Left cardiac atrium (tissue), 4 donors: ENCODE measurements around the gene QTRT2. TPM values are rescaled to one million over a fixed set of nuclear protein-coding genes. Genes with fewer than 3 reads are reported as not detected.
A peak's percentile ranks its signal among the peaks of the same experiment; 100 is the strongest.

ENCODE experiments used
- ATAC-seq, 2 donors: fragments of 200-7000 bp; cut with Tn5 transposase; one replicate each; pipeline ENCODE4 v1.9.1; 2020; ENCODE audit warnings: mild to moderate bottlenecking in 2 of 2, moderate library complexity in 2 of 2
- DNase-seq: peaks from one replicate; pipeline ENCODE4 v3.0.0-alpha.2; 2020
- intact Hi-C, 2 donors: fragments of 100-400 bp; cut with DNase I; formaldehyde crosslinking; loops; one replicate each; pipeline versions ENCODE4 v1.14.1 to v1.15.1; 2022 to 2023
- long read RNA-seq: library from polyadenylated mRNA; unstranded; transcript quantifications from one replicate; pipeline ENCODE4 v2.0.0, GENCODE V29; 2021
- total RNA-seq, 2 donors: library from RNA; stranded (reverse); fragmentation: NEBNext Ultra II Directional; extraction: Animal tissue kit (Norgen Biotek cat#: 25700); gene quantifications; one replicate each; pipeline ENCODE4 v1.2.1, GENCODE V29; 2021
- donor health status: DM: no; HTN: yes; CAD: no.
- donor health status: DM: no; HTN: yes; CAD: no; lungs with severe emphysema.
- donor health status: DM: yes; HTN: yes; CAD: no.
- donor health status: Dilated cardiomyopathy.

Gene QTRT2
- 10 to 100 TPM in 1 of 2 donors, 1 to 10 TPM in 1; 7.7 to 11.4 TPM for total RNA-seq
- long read RNA-seq, full-length matches to known transcripts = 2 of 5 reads
- long read RNA-seq, partial matches to known transcripts = 3 of 5 reads
- long read RNA-seq, other reads (novel, unspliced or antisense) = 0 of 5 reads

DNA sequence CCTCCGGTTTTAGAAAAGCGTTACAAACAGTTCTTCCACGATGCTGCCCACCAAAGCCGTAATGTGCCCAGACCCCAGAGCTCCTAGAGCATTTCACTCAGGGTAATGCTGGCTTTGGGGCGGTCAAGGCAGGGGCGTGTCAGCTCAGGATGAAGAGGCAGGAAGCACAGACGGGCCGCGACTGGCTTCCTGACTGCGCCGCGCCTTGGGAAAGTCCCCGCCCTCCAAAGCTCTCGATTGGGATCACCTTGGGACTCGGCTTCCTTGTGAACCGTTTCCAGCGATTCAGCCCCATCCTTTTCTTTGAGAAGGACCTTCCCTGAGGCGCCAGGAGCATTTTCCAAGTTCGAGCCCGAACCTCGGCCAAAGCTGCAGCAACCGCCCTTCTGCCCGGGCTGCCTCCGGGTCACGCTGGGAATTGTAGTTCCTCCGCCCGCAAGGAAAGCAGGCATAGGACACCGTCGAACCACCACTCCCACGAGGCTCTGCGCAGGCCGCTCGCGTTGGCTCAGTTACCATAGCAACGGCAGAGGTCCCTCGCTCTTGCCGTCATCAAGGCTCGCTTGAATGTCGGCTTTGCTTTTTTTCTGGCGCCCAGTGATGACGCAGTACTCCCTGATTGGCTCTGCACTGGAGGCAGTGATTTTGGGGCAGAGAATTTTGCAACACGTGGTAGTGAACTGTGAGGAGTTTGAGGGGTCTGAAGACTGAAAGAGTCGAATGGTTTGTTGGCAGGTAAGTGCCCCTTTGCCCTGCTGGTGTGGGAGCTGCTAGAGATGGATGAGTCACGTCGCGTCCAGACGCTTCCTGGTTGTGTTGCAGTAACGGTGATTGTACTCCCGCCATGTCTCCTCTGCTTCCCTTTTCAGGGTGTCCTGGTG is at the start of gene QTRT2, which contains the start of gene CCDC191:
TSS of gene QTRT2 (plus strand) at position 608 of the 881 bp plus-strand sequence. CDS start 8,521 bp downstream, outside the sequence.
TSS of gene CCDC191 (minus strand) at position 397 of the 881 bp plus-strand sequence. CDS start at position 337, 60 bp downstream.
- intact Hi-C loops = loop anchor here in 1 of 2 donors (10.0 kb wide), 2 partner anchors 212 to 322 kb away; no protein-coding TSS in a partner anchor
- peak; percentile 99 for DNase-seq
- ATAC-seq = peak; percentile 99 to 100

DNA sequence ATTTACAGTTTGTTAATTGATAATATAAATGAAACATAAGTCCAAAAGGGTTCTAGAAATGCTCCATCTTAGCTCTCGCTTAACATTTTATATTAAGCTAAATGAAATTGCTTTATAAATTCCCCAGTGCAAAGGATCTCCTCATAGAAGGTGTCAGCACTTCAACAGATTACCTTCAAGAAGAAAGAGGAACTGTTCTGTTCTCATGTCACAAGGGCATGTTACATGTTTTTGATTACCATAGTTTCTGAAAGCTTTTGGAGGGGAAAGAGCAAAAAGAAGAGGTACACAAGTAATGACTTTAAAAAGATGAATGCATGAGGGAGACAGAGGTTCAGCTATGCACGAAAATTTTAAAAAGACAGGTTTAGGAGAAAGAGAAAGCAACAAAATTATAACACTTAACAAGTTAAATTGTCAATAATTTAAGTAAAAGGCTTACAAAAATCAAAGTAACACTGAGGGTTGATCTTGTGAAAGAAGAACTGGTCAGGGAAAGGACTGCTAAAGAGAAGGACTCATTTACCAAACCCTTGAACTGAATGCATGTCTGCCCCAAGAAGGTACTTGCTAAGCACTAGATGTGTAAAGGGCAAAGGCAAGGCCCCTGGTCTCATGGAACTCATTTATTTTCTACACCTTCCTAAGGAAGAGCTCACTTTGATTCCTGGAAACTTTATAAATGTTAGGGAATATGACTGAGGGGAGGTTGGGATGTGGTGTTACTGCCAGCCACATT is 45.3 kb upstream of the QTRT2 start:
- DNase-seq (no peak), ATAC-seq (no peak)
- intact Hi-C loops = no loop called here

DNA sequence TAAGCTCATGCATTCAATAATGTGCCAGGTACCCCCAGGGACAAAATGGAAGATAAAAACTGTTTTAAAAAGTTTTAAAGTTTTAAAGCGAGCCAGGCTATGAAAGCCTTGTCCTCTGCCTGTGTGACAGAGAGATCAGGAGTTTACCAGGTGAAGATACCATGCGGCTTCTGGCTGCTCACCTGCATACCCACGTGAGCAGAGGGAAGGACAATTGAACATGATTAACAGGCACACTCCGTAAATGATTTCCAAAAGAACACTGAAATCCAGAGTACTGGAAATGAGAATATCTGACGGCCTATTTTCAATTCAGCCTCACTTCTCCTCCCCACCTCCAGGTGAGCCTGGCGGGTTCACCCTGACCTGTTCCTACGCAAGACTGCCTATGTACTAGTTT is 42.3 kb upstream of the QTRT2 start:
- no peak for DNase-seq
- intact Hi-C loops = no loop called here
- ATAC-seq = no peak

DNA sequence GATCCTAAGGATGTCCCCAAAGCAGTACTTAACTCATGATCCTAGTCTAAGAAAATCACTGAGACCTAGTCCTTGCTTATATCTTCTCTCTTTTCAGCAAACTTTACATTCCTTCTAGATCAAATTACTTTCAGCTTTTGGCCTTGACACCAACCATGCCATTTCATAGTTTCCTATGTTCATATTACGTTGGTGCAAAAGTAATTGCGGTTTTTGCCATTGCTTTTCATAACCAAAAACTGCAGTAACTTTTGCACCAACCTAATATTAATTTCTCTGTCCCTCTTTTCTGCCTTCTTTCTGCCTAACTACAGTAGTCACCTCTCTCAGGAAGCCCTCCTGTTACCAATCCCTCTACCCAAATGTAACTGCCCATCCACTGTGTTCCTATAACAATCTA is 37.1 kb upstream of the QTRT2 start:
- ATAC-seq (no peak), DNase-seq (no peak)
- intact Hi-C loops = no loop called here

DNA sequence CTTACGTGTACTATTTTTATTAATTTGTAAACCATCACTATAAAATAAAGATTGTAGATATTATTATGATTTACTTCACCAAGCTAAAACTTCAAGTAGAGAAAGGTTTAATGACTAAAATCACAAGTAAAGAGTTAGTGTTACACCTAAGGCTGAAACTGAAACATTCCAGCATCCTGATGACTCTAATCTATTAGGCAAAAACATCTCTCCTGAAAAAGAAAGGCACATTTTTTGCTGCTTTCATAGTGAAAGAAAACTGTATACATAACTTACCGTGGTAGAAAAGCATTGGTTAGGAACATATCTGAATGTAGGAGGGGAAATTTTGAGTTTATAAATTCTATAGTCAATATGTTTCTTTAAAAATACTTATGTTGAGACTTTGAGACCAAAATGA is 35.6 kb upstream of the QTRT2 start:
- intact Hi-C loops = no loop called here
- DNase-seq = no peak
- no peak for ATAC-seq

DNA sequence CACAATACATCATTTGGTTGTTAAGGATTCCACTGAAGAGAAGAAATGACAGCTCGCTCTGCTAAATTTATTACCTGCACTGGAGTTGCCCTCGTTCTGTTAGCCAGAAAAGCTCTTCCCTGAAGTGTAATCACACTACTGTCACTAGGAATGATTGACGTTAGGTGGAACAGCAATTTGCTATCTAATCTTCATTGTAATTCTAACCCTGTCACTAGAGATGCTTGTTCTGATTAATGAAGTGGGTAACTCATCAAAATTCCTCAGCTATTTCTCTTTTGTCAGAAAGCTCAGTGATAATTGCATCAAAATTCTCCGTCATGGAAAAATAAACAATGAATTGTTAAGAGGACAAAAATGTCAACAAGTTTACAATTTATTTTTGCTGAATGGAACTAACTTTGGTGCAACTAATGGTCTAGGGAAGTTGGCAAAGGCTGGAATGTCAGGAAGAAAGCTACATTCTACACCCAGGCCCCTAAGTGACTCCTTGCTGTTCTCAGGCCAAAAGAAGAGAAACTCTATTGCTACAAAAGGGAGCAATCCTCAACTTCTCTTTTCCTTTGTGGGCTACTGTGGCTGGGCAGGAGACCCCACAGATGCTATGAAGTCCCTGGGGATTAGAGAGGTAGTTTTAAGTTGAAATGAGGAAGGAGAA is 34.3 kb upstream of the QTRT2 start:
- intact Hi-C loops = no loop called here
- ATAC-seq (no peak), DNase-seq (no peak)

DNA sequence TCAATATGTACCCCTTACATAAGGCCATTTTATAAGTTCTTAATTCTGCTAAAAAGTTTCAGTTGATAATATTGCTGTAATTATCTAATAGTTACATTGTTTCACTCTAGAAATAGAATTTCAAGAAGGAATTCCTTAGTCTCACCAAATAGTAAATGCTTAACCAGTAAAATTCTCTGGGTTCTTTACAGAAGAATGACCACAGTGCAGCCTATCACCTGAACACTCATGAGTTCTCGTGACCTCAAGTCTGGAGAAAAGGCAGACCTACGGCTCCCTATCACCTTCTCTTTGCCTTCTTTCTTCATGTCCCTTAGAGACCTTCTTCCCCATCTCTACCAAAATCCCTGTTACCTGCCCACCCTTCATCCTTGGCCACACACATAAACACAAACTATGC is 31.1 kb upstream of the QTRT2 start:
- DNase-seq (no peak), ATAC-seq (no peak)
- intact Hi-C loops = no loop called here

DNA sequence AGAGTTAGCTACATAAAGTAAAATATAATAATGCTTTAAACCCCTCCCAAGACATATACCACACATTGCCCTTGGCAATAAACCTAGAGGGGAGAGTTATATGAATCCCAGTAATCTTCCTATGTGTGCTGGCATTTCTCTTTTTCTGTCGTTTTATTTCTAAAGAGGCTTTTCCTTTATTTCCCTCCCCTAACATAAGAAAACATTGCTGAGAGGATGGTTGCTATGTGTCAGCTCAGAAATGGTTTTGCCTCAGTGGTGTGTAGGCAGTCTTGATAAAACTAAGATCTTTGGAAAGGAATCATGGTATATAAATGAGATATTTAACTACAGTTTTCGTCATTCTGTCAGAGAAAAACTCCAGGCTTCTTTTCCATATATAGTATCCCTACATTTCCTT is 30.2 kb upstream of the QTRT2 start:
- intact Hi-C loops = no loop called here
- DNase-seq (no peak), ATAC-seq (no peak)

DNA sequence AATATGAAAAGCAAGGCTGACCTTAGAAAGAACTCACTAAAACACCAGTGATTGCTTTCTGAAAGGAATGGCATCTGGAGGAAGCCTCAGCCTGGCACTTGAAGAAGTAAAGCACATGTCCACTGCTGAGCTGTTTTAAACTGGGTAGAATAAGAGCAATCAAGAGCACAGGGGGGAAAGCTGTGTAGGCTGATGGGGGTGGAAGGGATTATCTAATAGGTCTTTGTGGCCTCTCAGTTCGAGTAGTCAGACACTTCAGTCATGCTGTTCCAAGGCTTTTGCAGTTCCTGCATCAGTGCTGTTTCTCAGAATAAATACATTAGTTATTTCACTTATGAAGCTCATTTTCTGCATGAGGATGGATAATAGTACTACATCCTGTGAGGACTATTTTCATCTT is 22.8 kb upstream of the QTRT2 start:
- intact Hi-C loops = no loop called here
- no peak for DNase-seq
- ATAC-seq = no peak

DNA sequence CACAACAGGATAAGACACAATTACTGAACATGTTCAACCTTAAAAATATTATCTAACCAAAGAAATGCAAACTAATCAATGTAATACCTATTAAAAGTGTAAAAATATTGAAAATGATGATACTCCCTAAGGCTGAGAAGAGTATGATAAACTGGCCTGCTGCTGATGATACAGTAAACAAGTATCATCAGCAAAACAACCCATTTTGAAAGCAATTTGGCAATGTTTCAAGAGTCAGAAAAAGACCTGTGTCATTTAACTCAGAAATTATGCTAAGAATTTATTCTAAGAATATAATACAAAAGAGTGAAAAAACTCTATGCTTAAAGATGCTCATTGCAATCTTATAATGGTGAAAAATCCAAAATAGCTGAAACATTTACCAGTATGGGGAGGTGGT is 22.3 kb upstream of the QTRT2 start:
- DNase-seq = no peak
- ATAC-seq = no peak
- intact Hi-C loops = no loop called here

DNA sequence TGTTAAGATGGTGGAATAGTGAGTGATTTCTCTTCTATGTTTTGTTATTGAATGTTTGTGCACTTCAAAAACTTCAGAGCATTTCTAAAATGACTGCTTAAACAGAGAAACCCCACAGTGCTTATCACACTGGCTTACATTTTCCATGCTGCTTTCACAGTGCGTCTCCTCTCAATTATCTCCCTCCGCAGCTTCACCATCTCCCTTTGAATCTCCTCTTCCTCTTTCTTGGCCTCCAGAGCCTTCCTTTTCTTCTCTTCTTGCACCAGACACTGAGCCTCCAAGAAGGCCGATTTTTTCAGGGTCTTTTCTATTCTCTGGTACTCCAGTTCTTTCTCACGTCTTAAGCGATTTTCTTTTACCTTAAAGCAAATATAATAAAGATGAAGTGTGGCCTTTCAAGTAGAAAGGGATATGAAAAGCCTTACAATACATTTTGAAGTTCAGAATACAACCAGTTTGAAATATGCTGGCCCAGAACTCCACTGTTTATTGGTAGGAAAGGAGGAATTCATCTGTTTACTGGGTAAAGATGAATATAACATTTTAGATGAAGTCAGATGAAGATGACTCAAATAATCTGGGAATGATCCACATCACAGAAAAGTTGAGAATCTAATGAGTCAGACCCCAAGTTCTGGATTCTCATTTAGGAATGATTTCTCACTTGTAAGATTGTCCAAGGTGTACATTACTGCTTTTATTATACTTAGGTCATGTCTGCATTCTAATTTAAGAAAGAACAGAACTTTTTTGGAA is 21.6 kb upstream of the QTRT2 start:
- no peak for ATAC-seq
- DNase-seq = no peak
- intact Hi-C loops = no loop called here

DNA sequence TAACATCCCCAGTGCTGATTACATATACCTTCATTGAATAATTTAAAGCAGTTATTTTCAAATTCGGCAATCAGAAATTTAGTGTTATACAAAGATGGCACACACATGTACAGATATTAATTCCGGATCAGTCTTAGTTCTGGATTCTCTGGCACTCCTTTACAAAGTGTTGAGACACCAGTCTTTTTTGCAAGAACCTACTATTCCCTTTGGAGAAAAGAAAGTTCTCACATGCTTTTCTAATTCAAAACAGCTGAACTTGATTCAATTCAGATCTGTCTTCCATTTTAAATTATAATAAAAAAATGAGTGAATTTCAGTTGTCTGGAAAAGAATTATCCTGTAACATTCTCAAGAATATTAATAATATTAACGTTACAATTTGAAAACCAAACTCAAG is 20.6 kb upstream of the QTRT2 start:
- ATAC-seq = no peak
- no peak for DNase-seq
- intact Hi-C loops = no loop called here

DNA sequence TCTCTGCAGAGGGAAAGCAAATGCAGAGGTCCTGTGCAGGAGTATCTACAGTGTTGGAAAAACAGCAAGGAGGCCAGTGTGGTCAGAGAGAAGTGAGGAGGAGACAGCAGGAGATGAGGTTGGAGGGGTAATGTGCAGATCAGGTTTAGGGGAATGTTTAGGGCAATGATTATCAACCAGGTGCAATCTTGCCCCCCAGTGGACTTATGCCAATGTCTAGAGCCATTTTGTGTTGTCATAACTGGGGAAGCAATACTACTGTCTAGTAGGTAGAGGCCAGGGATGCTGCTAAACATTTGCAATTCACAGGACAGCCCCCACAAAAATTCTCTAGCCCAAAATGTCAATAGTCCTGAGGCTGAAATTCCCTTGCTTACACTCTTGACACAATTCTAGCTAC is 13.3 kb upstream of the QTRT2 start:
- intact Hi-C loops = no loop called here
- DNase-seq = no peak
- no peak for ATAC-seq

DNA sequence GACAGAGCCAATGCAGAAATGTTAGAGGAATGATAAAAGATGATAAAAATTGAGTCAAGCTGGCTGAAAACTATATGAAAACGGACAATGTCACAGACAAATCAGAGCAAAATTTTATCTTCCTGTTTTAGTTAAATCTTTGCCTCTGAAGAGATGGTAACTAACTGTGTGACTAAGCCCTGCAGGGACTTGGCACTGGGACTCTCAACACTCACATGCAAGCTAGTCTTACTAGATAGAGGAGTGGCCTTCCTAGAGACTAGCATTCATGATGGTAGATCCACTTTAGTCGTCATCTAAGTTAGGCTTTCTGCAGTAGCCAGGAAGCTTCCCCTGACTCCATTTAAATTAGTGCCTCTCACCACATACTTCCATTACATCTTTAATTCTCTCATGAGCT is 4.3 kb upstream of the QTRT2 start:
- ATAC-seq = no peak
- intact Hi-C loops = loop anchor here in 1 of 2 donors (10.0 kb wide), 2 partner anchors 207 to 317 kb away; no protein-coding TSS in a partner anchor
- DNase-seq = no peak

DNA sequence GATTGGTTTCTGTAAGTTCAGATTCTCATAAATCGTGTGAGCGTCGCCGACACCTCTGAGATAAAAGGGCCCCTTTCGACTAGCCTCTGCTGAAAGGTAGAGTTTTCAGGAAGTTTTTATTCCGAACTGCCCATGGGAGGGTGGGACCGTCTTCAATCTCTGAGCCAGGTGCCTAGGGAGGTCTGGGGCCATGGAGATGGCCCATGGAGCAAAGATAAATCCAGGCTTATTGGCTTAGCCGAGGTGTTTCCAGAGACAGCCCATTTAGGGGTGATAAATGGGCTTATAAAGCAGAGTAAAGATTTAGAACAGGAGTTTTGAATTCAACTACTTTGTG is 442 bp downstream of the QTRT2 start:
- intact Hi-C loops = loop anchor here in 1 of 2 donors (10.0 kb wide), 2 partner anchors 212 to 322 kb away; no protein-coding TSS in a partner anchor
- peak in 1 of 2 donors; percentile 8 for ATAC-seq

DNA sequence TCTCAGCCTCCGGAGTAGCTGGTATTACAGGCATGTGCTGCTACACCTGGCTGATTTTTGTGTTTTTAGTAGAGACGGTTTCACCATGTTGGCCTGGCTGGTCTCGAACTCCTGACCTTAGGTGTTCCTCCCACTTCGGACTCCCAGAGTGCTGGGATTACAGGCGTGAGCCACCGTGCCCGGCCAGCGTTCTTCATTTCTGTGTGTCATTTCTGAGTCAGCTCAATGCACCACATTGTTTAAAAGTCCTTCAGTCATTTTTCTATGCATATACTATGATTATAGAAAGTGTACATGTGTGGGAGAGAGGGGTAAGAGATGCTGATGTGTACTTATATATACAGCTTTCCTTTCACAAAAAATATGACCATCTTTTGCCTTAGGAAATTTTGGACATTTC is 2.1 kb downstream of the QTRT2 start:
- no peak for DNase-seq
- no peak for ATAC-seq
- intact Hi-C loops = loop anchor here in 1 of 2 donors (10.0 kb wide), 2 partner anchors 214 to 324 kb away; no protein-coding TSS in a partner anchor

More for the DNA sequence above, 442 bp downstream of the QTRT2 start:
- DNase-seq = no peak

DNA sequence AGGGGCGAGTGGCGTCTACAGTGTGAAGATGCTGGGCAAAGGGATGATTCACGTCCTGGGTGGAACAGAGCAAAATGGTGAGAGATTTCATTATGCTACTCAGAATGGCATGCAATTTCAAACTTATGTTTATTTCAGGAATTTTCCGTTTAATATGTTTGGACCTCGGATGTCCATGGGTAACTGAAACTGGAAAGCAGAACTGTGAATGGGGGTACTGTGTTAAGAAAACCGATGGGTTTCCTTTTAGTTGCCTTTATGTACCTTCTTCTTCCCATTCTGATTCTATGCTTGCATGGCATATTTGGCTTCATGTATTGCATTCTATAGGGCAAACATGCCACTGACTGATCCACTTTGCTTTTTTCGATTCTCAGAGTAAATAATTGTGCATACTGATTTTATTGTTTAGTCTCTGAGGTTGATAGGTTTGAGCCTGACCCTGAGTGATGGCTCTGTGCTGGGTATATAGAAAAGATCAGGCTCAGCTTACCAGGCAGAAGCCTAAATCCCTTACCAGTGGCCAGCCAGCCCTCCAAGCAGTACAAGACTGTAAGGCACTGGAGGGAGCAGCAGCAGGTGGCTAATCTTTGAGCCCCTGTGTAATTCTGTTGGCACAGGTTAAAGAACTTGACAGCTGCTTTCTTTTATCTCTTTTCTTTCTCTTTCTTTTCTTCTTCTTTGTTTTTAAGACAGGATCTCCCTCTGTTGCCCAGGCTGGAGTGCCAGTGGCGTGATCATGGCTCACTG is 4.5 kb downstream of the QTRT2 start:
- intact Hi-C loops = no loop called here
- DNase-seq (no peak), ATAC-seq (no peak)

DNA sequence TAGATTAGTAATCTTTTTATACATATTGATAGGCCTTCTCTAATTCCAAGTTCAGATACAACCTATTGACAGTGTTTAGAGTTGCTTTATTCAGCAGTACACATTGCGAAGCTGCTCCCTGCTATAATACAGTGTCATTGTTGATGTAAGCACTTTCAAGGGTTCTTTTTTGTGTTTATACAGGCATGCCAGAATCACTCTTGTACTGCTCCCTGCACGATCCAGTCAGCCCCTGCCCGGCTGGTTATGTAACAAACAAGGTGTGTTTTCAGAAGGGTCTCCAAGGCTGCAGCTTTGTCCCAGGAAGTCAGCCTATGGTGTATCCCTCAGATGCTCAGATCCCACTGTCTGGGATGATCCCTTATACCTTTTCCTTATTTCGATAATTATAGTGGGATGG is 11.3 kb downstream of the QTRT2 start:
- ATAC-seq (no peak), DNase-seq (no peak)
- intact Hi-C loops = no loop called here
